HK-2 (cell line): Measurements from ENCODE around the gene NRROS.
"Not testable (repeated sequence)": the region's sequence is repeated elsewhere in the genome, so short reads cannot be mapped to it uniquely, and the experiment has no call there.

Source experiments
- DNase-seq: peaks from one replicate; pipeline ENCODE4 v3.0.0-alpha.2; 2018; ENCODE audit not compliant: unreplicated experiment

Gene NRROS

DNA sequence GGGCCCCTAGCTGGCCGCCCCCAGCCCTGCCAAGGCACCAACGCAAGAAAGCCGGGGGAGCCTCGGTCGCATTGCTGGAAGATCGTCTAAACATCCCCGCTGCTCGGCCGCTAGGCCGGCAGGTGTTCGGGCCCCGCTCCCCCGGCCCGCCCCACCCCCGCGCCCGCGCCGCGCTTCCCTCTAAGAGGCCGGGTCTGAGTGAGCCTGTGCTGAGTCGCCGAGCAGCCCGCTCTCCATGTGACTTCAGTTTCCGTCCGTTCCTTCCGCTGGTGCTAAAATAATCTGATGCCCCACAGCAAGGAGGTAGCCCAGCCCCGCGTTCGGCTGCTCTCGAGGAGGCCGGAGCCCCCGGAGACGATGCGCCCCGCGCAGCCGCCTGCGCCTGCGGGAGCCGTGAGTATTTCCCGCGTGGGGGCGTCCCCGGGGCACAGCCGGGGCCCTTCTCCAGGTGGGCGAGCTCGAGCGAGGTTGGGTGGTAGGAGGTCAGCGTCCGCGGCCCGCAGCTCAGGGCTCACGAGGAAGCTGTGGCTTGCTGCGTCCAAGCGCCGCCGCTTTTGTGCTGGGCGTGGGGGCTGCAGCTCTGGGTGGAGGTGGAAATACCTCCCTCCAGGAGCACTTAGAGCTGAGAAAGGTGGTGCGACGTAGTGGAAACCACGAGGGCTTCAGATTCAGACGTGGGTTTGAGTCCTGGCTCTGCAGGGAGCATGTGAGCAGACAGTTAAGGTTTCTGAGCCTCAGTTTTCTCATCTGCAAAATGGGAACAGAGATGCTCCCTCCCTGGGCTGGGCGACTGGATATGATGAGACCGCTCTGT, at the start of gene NRROS:
NRROS (plus strand) TSS at position 212 of the 814 bp plus-strand sequence. CDS start 14,846 bp downstream, outside the sequence.
- DNase-seq = peak; percentile 40

DNA sequence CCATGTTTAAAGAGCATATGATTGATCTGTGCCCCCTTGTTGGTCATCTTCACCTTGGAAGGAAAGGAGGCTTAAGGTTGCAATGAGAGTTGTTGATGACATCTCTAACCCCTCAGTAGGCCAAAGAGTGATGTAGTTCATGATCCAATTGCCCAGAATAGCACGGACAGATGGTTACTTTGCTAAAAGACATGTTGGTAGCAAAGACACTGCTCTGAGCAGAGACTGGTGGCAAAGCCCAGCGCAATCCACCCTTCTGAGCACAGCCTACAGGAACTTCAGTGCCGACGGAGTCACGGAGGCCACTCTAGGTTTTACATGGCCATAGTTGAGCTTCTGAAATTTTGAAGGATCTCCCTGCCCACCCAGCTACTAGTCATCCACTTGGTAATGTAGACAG, 49.2 kb upstream of the NRROS start:
- DNase-seq = no peak

DNA sequence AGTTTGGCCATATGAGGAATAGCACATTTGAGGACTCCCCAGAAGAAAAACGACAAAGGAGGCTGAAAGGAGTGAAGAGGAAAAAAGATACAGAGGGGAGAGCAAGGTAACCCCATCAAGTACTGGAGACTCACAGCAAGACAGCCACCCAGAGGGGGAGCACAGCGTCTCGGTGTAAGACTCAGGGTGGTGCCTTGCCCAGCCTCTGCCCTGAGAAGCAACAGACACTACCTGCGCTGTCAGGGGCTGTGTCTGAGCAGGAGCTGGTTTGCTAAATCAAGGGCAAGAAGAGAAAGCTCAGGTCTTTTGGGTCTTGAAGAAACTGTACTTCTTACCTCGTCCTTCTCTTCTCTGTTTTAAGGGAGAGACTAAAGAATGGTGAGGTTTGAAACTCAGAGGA, 43.1 kb upstream of the NRROS start:
- DNase-seq = no peak

DNA sequence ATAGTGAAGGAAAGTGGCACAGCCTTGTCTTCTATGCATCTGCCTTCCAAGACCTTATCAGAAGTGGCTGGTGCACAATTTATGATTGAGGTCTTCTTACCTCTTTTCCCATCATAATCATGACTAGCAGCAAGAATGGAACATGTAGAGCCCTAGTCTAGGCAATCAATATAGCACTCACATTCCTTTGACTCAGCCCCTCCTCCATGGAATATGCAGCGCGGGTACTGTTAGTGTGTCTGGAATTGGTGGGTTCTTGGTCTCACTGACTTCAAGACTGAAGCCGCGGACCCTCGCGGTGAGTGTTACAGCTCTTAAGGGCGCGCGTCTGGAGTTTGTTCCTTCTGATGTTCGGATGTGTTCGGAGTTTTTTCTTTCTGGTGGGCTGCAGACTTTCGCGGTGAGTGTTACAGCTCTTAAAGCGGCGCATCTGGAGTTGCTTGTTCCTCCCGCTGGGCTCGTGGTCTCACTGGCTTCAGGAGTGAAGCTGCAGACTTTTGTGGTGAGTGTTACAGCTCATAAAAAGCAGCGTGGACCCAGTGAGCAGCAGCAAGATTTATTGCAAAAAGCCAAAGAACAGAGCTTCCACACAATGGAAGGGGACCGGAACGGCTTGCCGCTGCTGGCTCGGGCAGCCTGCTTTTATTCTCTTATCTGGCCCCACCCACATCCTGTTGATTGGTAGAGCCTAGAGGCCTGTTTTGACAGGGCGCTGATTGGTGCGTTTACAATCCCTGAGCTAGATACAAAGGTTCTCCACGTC, 41.3 kb upstream of the NRROS start:
- not testable (repeated sequence) for DNase-seq

DNA sequence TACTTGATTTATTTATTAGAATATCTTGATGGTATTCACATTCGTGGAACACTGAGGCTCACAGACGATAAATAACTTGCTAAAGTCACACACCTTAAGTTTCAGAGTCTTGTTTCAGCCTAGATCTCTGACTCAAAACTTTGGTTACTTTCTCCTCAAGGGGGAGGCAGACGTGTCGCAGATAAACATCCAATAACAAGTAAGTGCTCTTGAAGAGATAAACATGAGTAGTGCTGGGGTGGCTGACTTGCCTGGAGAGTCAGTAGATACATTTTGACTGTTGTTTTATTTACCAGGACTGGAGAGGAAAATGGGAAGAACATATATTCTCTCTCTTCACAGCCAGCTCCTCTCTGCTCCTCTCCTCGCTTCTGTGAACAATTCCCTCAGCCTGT, 39.8 kb upstream of the NRROS start:
- no peak for DNase-seq

DNA sequence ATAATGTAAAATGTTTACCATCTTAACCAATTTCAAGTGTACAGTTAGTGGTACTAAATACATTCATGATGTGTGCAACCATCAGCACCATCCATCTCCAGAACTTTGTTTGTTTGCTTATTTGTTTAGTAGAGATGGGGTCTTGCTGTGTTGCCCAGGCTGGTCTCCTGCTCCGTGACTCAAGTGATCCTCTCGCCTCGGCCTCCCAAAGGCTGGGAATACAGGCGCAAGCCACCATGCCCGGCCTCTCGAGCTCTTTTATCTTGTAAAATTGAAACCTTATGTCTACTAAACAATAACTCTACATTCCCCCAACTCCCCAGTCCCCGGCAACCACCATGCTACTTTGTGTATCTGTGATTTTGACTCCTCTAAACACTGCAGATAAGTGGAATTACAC, 39.1 kb upstream of the NRROS start:
- DNase-seq = no peak

DNA sequence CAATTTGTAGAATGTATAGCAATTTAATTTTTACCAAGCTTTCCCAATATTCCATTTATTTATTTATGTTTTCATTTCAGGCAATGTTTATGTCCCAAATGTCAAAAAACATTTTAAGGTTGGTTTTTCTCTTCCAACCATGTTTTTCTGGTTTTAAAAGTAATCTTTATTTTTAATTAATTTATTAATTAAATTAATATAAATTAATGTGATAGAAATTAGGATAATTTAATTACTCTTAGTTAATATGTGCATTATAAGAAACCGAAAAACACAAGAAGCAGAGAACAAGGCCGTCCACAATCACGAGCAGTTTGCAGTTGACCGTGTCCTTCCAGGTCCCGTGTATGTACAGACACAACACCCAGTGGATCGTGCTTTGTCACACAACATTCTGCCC, 36.8 kb upstream of the NRROS start:
- no peak for DNase-seq

DNA sequence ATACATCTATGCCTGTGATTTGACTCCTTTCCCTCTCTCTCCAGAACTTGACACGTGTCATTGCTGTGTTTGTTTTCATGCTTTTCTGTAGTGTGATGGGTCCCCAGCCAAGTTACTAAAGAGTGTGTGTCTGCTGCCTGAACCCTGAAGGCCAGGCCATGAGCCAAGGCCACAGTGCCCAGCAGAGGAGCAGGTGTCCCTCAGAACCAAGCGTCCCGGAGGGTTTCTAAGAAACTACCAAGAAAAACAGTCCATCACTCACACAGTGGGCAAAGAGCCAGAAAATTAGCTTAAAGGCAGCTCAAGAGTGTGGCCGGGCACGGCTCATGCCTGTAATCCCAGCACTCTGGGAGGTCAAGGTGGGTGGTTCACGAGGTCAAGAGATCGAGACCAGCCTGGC, 35.8 kb upstream of the NRROS start:
- DNase-seq = no peak

DNA sequence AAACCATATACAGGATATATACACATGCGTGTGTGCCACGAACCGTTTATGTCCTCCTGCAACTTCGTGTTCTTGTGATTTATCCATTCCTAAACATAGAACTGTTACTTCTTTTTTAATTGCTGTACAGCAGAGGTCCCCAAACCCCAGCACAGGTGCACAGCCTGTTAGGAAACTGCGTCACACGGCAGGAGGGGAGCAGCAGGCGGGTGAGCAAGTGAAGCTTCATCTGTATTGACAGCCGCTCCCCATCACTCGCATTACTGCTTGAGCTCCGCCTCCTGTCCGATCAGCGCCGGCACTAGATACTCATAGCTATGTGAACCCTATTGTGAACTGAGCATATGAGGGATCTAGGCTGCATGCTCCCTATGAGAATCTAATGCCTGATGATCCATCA, 34.9 kb upstream of the NRROS start:
- no peak for DNase-seq

DNA sequence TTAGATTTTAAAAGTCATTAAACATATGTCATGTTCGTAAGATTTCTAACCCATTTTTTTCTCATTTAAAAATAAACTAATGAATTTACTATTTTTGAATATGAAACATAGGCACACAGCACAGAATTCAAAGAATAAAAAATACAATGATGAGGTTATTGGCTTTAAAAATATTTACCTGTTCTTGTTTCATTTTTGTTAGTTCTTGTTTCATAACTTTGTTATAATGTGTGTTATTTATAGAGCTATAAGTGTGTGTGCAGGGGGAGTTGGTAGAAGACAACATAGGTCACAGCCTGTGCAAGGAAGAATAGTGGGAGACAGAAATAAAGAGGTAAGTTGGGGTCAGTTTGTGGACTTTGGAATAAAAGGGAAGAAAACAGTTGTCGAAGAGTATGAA, 30.8 kb upstream of the NRROS start:
- no peak for DNase-seq

DNA sequence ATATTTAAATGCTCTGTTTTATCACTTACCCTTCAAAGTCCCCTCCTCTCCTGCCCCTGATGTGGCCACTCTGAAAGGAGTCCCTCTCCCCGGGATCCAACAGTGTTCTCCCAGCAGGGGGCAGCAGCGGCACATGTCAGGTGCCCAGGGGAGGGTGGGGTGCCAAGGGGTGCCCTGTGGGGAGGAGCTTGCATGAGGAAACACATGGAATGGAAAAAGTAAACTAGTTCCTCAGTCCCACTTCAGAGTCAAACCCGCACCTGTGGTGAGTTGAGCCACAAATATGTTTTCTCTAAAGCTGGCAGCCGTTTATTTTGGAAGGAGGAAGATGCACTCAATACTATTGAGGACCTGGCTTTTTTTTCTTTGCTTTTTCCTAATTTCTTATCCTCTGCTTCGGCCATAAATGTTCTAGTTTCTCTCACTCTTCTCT, 30.1 kb upstream of the NRROS start:
- peak; percentile 89 for DNase-seq

DNA sequence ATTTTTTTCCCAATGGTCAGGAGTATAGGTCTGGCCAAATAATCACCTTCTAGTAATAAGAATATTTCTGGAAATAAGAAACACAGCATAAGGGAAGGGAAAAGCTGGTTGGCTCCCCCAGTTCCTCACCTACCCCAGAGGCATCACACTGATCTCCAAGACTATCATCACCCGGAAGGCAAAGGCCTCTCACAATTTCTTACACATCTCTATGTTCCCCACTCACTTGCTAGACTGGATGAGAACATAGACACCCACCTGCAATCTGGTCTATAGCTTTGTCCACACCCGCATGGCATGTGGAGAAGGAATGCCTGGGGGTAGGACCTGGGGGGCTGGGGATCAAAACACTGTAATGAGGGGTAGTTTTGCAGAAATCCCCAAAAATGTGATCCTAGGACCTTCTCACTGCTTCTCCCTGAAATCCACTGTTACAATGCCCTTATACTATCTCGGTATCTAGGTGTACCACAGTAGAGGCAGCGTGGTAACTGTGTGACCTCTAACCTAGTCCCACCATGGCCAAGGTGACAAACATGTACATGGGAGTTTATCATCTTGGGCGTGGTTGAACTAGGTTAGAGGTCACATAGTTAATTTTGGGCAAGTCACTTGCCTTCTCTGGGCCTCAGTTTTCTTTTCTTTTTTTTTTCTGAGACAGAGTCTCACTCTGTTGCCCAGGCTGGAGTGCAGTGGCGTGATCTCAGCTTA, 29.5 kb upstream of the NRROS start:
- DNase-seq = no peak

DNA sequence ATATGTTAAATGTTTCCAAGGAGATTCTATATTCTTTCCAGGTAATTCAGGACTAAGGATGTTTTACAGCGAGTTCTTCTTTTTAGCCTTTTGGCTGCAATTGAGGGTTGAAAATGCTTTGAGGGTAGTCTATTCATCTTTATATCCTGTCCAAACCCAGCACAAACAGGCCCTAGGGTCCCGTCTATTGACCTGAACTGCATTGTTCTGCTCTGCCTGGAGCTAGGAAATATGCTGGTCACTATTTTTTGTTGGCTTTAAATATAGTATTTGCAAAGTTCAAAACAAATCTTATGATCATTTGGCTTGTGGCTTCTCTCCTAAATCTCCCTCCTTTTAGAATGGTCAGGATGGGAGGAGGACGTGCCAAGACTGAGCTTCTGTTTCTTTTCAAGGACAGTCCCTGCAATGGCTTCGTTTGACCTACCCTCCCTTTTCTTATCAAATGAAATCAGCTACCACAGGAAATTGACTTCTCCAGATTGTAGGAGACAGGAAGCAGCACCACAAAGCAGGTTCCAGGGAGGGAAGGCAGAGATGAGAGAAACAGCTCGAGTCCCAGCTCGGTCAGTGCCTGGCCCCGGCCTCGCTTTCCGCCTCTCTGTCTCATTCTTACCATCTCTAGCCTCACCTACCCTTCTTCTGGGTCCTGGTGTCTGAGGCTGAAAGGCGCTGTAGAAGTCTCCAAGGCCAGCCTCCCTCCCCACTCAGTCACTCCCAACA, 27.6 kb upstream of the NRROS start:
- no peak for DNase-seq

DNA sequence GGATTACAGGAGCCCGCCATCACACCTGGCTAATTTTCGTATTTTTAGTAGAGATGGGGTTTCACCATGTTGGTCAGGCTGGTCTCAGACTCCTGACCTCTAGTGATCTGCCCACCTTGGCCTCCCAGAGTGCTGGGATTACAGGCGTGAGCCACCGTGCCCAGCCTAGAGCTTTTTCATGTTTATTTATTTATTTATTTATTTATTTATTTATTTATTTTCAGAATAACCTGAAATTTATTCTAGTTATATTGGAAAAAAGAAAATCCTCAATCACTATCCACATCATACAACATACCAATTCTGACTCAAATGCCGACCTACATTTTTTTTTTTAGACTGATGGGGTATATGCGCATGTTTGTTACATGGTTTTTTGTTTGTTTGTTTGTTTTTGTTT, 24.3 kb upstream of the NRROS start:
- DNase-seq = not testable (repeated sequence)

DNA sequence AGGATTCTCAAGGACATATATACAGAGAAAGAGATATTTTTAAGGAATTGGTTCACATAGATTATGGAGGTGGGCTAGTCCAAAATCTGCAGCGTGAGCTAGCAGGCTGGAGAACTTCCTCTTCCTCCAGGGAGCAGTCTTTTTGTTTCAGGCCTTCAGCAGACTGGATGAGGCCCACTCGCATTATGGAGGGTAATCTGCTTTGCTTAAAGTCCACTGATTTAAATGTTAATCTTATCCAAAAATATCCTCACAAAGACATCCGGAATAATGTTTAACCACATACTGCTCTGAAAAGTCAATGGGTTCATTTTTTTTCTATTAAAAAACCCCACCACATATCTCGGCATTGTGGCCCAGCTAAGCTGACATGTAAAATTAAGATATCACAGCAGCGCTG, 22.2 kb upstream of the NRROS start:
- no peak for DNase-seq

DNA sequence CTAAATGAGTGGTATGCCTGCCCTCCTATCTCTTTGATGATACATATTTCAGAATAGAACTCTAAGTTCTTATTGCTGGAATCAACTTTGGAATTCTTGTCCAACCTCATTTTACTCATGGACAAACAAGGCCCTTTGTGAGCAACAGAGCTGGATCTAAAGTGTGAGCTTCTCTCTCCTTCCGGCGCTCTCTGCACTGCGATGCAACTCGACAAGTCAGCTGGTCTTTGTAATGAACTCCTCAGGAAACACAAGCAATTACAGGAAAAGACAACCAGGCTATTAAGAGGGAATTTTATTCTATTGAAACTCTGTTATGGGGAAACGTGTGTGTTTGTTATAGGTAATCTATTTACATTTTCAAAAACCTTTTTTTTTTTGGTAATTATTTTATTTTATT, 20.3 kb upstream of the NRROS start:
- no peak for DNase-seq

DNA sequence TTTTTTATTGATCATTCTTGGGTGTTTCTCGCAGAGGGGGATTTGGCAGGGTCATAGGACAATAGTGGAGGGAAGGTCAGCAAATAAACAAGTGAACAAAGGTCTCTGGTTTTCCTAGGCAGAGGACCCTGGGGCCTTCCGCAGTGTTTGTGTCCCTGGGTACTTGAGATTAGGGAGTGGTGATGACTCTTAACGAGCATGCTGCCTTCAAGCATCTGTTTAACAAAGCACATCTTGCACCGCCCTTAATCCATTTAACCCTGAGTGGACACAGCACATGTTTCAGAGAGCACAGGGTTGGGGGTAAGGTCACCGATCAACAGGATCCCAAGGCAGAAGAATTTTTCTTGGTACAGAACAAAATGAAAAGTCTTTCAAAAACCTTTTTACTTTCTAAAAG, 19.9 kb upstream of the NRROS start:
- not testable (repeated sequence) for DNase-seq

DNA sequence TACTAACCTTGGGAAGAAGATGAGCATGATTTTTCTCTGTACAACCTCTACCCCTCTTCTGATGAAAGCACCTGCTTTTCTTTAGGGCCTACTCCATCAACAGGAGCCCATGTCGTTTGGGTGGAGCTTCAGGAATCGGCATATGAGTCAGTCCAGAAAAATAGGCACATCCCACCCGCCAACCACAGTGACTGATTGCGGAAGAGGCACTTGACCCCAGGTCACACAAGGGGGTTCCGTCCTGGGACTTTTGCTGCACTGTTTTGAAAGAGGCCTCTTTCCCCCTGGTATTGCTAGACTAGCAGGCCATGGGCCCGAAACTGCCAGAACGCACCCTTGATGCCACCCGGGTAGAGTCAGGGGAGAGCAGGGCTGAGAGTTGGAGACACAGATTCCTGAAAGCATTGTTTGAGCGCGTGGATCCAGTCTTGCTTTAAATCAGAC, 19.3 kb upstream of the NRROS start:
- DNase-seq = no peak

DNA sequence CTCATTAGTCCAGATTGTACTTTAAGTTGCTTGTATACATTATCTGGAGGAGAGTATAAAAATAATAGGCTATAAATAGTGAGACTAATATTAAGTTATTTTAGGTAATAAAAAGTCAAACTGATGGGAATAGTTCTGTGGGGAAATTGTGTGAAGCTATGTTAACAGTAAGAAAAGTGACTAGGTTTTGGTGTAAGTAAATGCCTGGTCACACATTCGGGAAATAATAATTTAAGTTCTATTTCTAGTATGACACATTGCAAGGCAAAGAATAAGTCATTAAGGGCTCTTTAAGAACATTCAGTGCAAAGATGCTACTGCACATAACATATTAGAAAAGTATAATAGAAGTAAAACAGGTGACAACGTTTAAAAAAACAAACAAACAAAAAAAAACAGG, 18.8 kb upstream of the NRROS start:
- no peak for DNase-seq

DNA sequence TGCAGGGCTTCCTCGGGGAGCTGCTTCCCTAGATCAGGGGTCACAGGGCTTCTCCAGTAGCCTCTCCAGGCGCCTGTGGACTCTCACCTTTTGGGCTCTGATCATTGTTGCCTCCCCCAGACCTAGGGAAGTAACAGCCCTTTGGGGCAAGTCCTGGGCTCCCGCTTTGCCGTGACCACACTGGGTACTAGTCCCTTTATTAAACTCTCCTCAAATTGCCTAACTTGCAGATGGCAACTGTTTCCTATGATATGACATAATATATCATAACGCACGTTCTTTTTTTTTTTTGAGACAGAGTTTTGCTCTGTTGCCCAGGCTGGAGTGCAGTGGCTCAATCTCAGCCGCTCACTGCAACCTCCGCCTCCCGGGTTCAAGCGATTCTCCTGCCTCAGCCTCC, 17.9 kb upstream of the NRROS start:
- no peak for DNase-seq

DNA sequence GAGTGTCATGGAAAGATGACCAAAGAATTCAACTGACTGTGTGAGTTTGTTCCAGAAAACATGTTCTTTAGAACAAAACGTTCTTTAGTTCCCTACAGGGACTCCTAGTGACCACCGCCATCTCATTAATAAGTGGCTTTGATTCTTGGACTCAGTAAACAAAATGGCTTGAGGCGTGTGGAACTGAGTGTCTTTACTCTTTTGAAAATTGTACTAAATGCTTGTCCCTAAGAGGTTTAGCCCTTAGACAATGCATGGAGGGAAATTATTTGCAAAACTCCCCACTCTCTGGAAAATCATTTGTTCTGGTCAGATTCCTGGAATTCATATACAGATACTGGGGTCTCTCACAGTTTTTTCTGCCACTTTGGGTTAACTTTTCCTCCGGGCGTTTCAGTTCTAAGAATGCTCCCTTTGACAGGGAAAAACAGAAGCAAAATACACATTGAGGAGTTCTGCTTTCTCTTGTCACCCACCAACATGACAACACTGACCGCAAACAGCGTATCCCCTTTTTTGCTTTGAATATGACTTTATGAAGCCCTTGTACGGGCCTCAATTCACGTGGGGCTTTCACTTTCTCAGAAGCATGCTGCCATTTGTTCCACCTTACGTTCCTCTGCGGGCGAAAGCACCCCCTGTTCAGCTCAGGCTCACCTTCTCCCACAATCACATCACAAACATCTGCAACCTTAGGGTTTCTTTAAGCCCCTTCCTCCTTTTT, 15.3 kb upstream of the NRROS start:
- DNase-seq = no peak
